Measurements from ENCODE around the gene NEO1. TPM values are rescaled to one million over a fixed set of nuclear protein-coding genes. Genes with fewer than 3 reads are reported as not detected.

NEO1 gene
- total and polyA plus RNA-seq, 2 experiments from 2014 or later: 39.1 to 64.0 TPM

DNA sequence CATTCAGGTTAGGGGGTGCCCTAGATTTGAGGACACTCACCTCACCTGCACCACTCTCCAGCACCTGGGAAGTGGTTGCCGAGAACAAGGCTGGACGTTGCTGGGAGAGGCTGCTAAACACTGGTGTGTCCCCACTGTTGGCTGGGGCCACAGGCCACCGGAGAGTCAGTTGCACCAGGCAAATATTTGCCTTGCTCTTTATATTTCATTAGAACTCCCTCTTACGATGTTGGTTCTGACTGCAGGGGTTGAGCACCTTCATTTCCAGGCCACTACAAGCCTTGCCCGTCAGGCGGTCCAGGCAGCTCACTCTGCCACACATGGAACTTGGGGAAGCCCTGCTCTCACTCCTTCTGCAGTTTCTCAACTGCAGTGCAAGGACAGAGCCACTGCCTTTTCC, 285.8 kb downstream of the NEO1 start:
- Histone ChIP-seq H3K36me3 (replicated peaks; ENCODE audit: insufficient read depth, low read depth) (no peaks in the 10 kb centered on the region), H3K4me2 (no peak overlapping the region), H3K27me3 (no peaks in the 10 kb centered on the region), H3K79me2 (no peaks in the 10 kb centered on the region), H3K27ac (no peak overlapping the region), H4K20me1 (ENCODE audit: insufficient read depth, poor library complexity, severe bottlenecking) (no peaks in the 10 kb centered on the region), H3K4me1 (ENCODE audit: insufficient read depth) (no peaks in the 10 kb centered on the region), H3K4me3 (no peak overlapping the region), H2AFZ (no peak overlapping the region), H3K9me2 (replicated peaks; ENCODE audit: insufficient read depth) (no peaks in the 10 kb centered on the region), H3K9me3 (ENCODE audit: low read depth) (no peaks in the 10 kb centered on the region)
- 76% methylated on average over 6 of the region's 6 CpGs for WGBS (ENCODE audit: low lambda C conversion rate, missing lambda C conversion rate)
- no peak for DNase-seq (ENCODE audit: low spot score)
- TF ChIP-seq EZH2 (IDR thresholded peaks at IDR 0.05; ENCODE audit: borderline replicate concordance) (no peak), EZH2phosphoT487 (IDR thresholded peaks at IDR 0.05; ENCODE audit: low read depth, severe bottlenecking, unreplicated experiment) (no peak)
- TF ChIP-seq, protein P1, sequence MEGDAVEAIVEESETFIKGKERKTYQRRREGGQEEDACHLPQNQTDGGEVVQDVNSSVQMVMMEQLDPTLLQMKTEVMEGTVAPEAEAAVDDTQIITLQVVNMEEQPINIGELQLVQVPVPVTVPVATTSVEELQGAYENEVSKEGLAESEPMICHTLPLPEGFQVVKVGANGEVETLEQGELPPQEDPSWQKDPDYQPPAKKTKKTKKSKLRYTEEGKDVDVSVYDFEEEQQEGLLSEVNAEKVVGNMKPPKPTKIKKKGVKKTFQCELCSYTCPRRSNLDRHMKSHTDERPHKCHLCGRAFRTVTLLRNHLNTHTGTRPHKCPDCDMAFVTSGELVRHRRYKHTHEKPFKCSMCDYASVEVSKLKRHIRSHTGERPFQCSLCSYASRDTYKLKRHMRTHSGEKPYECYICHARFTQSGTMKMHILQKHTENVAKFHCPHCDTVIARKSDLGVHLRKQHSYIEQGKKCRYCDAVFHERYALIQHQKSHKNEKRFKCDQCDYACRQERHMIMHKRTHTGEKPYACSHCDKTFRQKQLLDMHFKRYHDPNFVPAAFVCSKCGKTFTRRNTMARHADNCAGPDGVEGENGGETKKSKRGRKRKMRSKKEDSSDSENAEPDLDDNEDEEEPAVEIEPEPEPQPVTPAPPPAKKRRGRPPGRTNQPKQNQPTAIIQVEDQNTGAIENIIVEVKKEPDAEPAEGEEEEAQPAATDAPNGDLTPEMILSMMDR (IDR thresholded peaks at IDR 0.05; ENCODE audit: poor library complexity): no peak

DNA sequence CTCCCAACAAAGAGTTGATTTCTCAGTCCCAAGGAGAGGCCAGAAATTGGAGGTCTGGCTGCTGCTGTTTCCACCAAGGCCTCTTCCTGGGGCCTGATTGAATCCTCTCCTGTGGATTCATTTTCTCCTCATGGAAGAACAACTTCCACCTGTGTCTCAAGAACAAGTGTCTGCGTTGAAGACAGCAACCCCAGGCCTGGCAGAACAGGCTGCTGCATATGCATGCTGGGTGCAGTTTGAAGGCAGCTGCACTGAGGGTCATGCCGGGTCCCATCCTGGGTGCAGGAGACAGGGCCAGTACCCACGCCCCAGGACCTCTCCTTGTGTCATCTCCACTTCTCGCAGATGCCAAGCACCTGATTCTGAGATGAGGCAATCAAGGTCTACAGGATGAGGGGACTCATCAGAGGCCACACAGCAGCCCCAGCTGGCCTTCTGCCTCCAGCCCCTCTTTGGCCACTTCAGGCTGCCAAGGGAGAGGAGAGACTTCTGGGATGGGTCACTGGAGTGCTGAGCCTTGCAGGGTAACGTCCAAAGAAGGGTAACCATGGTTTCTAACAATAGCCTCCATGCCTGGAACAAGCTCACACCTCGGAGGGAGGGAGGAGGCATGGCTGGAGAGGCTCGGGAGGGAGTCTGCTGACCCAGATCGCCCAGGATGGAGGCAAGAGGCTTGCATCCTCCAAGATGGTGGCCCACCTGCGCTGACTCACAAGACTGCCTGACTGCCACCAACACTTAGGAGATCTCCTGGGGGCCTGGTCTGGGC, 286.5 kb downstream of the NEO1 start:
- 89% methylated on average over 9 of the region's 9 CpGs for WGBS (ENCODE audit: low lambda C conversion rate, missing lambda C conversion rate)

DNA sequence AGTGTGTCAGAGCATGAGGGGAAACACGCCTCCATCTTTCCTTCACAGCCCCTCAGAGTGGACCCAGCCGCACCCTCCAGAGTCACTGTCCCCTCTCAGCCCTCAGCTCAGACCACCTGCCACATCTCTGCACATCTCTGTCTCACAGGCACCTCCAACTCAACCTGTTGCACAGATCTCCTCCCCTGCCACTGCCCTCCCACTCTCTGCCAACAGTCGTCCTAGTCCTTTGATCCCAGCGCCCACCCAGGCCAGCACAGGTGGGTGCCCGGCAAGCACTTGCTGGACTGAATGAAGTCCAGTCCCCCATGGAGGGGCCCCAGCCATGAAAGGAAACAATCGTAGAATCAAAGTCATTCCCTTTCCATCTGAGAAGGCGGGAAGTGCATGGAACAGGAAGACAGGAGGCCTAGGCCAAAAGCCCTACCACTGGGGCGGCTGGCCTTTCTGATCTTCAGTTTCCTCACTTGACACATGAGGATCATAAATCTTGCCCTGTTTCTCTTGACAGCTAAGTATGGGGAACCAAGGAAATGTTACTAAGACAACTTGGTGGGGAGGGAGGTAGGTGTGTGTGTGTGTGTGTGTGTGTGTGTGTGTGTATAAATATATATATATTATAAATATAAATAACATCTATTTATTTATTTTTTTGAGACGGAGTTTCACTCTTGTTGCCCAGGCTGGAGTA, 288.4 kb downstream of the NEO1 start:
- no peaks in the 10 kb centered on the region for H3K4me1 ChIP-seq (ENCODE audit: insufficient read depth)
- H3K27me3 ChIP-seq: no peaks in the 10 kb centered on the region
- no peaks in the 10 kb centered on the region for H3K9me3 ChIP-seq (ENCODE audit: low read depth)
- DNase-seq (ENCODE audit: low spot score): no peak
- no peaks in the 10 kb centered on the region for H3K36me3 ChIP-seq (replicated peaks; ENCODE audit: insufficient read depth, low read depth)
- no peaks in the 10 kb centered on the region for H4K20me1 ChIP-seq (ENCODE audit: insufficient read depth, poor library complexity, severe bottlenecking)
- TF ChIP-seq EZH2 (IDR thresholded peaks at IDR 0.05; ENCODE audit: borderline replicate concordance): no peak
- TF ChIP-seq EZH2phosphoT487 (IDR thresholded peaks at IDR 0.05; ENCODE audit: low read depth, severe bottlenecking, unreplicated experiment): no peak
- TF ChIP-seq, protein P1 (IDR thresholded peaks at IDR 0.05; ENCODE audit: poor library complexity): no peak
- no peak overlapping the region for H3K27ac ChIP-seq
- H3K9me2 ChIP-seq (replicated peaks; ENCODE audit: insufficient read depth): no peaks in the 10 kb centered on the region
- no peak overlapping the region for H3K4me3 ChIP-seq
- 90% methylated on average over 9 of the region's 9 CpGs for WGBS (ENCODE audit: low lambda C conversion rate, missing lambda C conversion rate)
- H2AFZ ChIP-seq: no peak overlapping the region
- H3K4me2 ChIP-seq: no peak overlapping the region
- no peaks in the 10 kb centered on the region for H3K79me2 ChIP-seq

More for the DNA sequence above, 286.5 kb downstream of the NEO1 start:
- Histone ChIP-seq H2AFZ (no peak overlapping the region), H3K9me2 (replicated peaks; ENCODE audit: insufficient read depth) (no peaks in the 10 kb centered on the region), H3K27me3 (no peaks in the 10 kb centered on the region), H3K36me3 (replicated peaks; ENCODE audit: insufficient read depth, low read depth) (no peaks in the 10 kb centered on the region), H3K9me3 (ENCODE audit: low read depth) (no peaks in the 10 kb centered on the region), H4K20me1 (ENCODE audit: insufficient read depth, poor library complexity, severe bottlenecking) (no peaks in the 10 kb centered on the region), H3K27ac (no peak overlapping the region), H3K4me3 (no peak overlapping the region), H3K4me1 (ENCODE audit: insufficient read depth) (no peaks in the 10 kb centered on the region), H3K79me2 (no peaks in the 10 kb centered on the region), H3K4me2 (no peak overlapping the region)
- no peak for TF ChIP-seq EZH2phosphoT487 (IDR thresholded peaks at IDR 0.05; ENCODE audit: low read depth, severe bottlenecking, unreplicated experiment)
- no peak for TF ChIP-seq EZH2 (IDR thresholded peaks at IDR 0.05; ENCODE audit: borderline replicate concordance)
- TF ChIP-seq, protein P1 (IDR thresholded peaks at IDR 0.05; ENCODE audit: poor library complexity): no peak
- DNase-seq (ENCODE audit: low spot score): no peak

Data from hepatocyte (in vitro differentiated cells).